GM12878 (cell line): ENCODE data around the gene FGFR1OP2.

Experiments
- CBX5 ChIP-seq: sonication (generic); IDR thresholded peaks from 2 replicates; pipeline ENCODE4 v1.6.1; 2016; ENCODE audit warnings: low read depth, moderate library complexity, mild to moderate bottlenecking, inconsistent platforms
- CHD2 ChIP-seq: IDR thresholded peaks from 2 replicates; pipeline ENCODE4 v1.6.1; 2011; ENCODE audit warnings: low read depth, low read length, improper control_type of control experiment, borderline replicate concordance
- EP300 ChIP-seq, 2 experiments: fragments of 150-350 bp in 1 of 2; IDR thresholded peaks; 2 replicates each; pipeline ENCODE4 v1.6.1; 2011 to 2012; ENCODE audit warnings: low read depth in 2 of 2, low read length in 2 of 2, borderline replicate concordance in 1 of 2, improper control_type of control experiment in 1 of 2, inconsistent platforms in 1 of 2; ENCODE audit not compliant: control insufficient read depth in 1 of 2
- POLR2A ChIP-seq: IDR thresholded peaks from 2 replicates; pipeline ENCODE4 v1.6.1; 2011; ENCODE audit warnings: low read depth, mild to moderate bottlenecking, low read length
- REST ChIP-seq: IDR thresholded peaks from 2 replicates; pipeline ENCODE4 v1.6.1; 2012; ENCODE audit warnings: mild to moderate bottlenecking, low read depth, low read length

- TF ChIP-seq CBX5 (no peak), CHD2 (no peak), REST (no peak), POLR2A (no peak), EP300 (IDR thresholded peaks at IDR 0.05; ENCODE audit: borderline replicate concordance in 1 of 2, control insufficient read depth in 1 of 2, low read depth in 2 of 2, low read length in 2 of 2) (no peak)
Measured at GRCh38 chr12:26937443-26937862, 817 bp upstream of the FGFR1OP2 start.
